GM12873 (cell line): Measurements from ENCODE around the gene CTSF.
A peak's percentile ranks its signal among the peaks of the same experiment; 100 is the strongest.

ENCODE experiments used
- CTCF ChIP-seq: IDR thresholded peaks from 2 replicates; pipeline ENCODE4 v1.5.1; 2012; ENCODE audit warnings: low read depth, mild to moderate bottlenecking, moderate library complexity, low read length, control low read depth; ENCODE audit not compliant: insufficient read depth; ENCODE audit errors: missing control alignments

CTSF gene

DNA sequence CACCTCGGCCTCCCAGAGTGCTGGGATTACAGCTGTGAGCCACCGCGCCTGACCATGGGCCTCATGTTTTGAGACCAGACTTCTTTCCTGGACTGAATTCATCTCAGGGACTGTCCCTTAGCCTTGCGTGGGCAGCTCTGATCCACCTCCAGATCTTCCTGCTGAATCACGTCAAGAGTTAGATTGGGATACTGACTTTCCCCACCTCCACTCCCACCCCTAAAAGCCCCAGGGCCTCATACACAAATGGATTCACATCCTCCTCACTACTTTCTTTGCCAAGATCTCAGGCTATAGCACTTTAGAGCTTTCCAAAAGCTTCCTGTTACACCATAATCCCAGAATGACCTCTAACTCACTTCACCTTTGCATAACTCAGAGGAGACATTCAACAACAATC, 12.4 kb upstream of the CTSF start:
- TF ChIP-seq CTCF, result no peak

- TF ChIP-seq CTCF, result peak; percentile 89
Observed at GRCh38 chr11:66579017-66579606, 10.7 kb upstream of the CTSF start.

GRCh38 chr11:66570850-66571180, 2.4 kb upstream of the CTSF start:
- TF ChIP-seq CTCF, result no peak

GRCh38 chr11:66570079-66570849, 1.9 kb upstream of the CTSF start:
- no peak for TF ChIP-seq CTCF

GRCh38 chr11:66569076-66569475, 670 bp upstream of the CTSF start:
- no peak for TF ChIP-seq CTCF

- TF ChIP-seq CTCF, result no peak
Observed at GRCh38 chr11:66567787-66568123, 651 bp downstream of the CTSF start.

DNA sequence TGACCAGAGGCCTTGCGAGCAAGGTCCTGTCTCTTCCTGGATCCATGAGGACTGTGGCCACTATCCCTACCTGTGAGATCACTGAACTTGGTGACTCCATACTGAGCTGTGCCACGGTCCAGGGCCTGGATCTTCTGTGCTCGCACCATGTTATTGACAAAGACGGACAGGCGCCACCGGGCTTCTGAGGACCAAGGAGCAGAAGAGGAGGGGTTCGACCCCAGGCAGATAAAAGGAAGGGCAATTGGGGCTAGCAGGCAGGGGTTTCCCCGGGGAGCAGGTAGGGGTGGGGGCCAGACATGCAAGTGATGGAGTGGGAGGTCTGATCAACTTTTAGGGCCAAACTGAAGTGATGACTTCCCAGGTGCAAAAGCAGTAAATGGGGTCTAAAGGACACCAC, 2.2 kb downstream of the CTSF start:
- TF ChIP-seq CTCF, result no peak

DNA sequence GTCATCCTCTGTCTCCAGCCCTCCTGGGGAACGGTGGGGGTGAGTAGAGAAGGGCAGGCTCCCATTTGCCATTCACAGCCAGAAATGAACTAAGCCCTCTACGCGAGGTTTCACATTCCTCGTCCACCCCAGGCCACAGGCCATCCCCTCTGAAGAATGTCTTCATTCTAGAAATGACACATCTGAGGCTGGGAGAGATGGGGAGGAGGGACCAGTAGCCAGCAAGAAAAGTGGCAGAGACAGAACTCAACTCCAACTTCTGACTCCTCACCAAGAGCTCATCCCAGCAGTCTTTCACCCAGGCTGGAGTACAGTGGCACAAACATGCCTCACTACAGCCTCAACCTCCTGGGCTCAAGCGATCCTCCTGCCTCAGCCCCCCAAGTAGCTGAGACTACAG, 3.4 kb downstream of the CTSF start:
- no peak for TF ChIP-seq CTCF
